Measurements from ENCODE around the gene ZNF101.

DNA sequence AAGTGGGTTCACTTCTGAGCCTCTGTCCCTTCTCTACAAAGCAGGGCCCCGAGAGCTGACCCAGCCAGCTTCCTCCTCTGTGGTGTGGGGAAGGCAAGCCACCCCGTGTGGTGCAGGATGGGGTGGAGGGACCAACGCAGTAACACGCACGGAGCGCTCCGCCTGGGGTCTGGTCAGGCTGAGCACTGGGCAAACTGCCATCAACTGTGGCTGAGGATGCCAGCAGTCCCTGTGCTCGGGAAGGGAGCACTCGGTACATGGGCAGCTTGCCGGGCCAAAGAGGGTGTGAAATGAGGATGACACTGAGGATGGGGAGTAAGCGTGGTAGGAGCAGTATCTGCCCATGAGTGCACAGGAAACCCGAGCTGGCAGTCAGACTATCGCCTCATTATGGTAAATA, 17.6 kb upstream of the ZNF101 start:
- TF ChIP-seq CTCF (IDR thresholded peaks at IDR 0.05): no peak
- no peak for TF ChIP-seq EZH2 (IDR thresholded peaks at IDR 0.05; ENCODE audit: borderline replicate concordance, insufficient read depth, low read depth, low read length, poor library complexity, severe bottlenecking)

Measured in B cell (primary cell).